ENCODE measurements around the gene CAMK2N1. TPM values are rescaled to one million over a fixed set of nuclear protein-coding genes. Genes with fewer than 3 reads are reported as not detected.
A peak's percentile ranks its signal among the peaks of the same experiment; 100 is the strongest.

Gene CAMK2N1
- polyA plus RNA-seq, 1 experiment: 83.1 TPM

- Histone ChIP-seq H3K4me3 (ENCODE audit: low read depth, low read length) (no peak overlapping the region), H3K27me3 (ENCODE audit: control insufficient read depth, insufficient read depth, low read length) (peaks cover 10% of the 10 kb centered on the region), H3K27ac (ENCODE audit: low read depth, low read length) (no peak overlapping the region), H3K9me3 (ENCODE audit: control insufficient read depth, insufficient read depth, low read length) (no peaks in the 10 kb centered on the region; the same call in 1 of the 2 replicates)
- TF ChIP-seq, protein P1, sequence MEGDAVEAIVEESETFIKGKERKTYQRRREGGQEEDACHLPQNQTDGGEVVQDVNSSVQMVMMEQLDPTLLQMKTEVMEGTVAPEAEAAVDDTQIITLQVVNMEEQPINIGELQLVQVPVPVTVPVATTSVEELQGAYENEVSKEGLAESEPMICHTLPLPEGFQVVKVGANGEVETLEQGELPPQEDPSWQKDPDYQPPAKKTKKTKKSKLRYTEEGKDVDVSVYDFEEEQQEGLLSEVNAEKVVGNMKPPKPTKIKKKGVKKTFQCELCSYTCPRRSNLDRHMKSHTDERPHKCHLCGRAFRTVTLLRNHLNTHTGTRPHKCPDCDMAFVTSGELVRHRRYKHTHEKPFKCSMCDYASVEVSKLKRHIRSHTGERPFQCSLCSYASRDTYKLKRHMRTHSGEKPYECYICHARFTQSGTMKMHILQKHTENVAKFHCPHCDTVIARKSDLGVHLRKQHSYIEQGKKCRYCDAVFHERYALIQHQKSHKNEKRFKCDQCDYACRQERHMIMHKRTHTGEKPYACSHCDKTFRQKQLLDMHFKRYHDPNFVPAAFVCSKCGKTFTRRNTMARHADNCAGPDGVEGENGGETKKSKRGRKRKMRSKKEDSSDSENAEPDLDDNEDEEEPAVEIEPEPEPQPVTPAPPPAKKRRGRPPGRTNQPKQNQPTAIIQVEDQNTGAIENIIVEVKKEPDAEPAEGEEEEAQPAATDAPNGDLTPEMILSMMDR (IDR thresholded peaks at IDR 0.05; ENCODE audit: low read depth, low read length): no peak
- ChIA-PET CTCF (interaction anchor here (1.1 to 1.4 kb wide), 2 partner anchors 10 to 299 kb away, joined by 3 read pairs; no protein-coding TSS in a partner anchor), POLR2A (no interaction called here)
- DNase-seq (ENCODE audit: low read depth, low spot score): no peak
Observed at GRCh38 chr1:20511518-20512428, 25.8 kb upstream of the CAMK2N1 start.

DNA sequence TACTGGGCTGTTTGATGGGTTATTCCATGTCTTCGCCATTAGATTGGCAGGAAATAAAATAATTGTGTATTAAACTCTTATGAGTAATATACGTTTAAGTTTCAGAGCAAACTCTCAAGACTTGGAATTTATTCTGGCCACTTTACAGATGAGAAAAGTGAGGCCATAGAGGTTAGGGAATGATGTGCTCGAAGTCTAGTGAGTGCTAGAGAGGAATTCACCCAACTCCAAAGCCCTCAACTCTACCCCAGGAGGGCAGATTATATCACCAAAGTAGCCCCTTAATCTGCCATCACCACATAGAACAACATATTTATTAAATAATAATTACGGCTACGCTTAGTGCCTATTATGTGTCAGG lies 22.4 kb upstream of the CAMK2N1 start:
- H3K4me3 ChIP-seq (ENCODE audit: low read depth, low read length): peak overlapping the region; percentile 96
- TF ChIP-seq, protein P1 (IDR thresholded peaks at IDR 0.05; ENCODE audit: low read depth, low read length): no peak
- ChIA-PET CTCF (interaction anchor here (0.5 to 1.8 kb wide), 3 partner anchors 13 to 296 kb away, joined by 4 to 7 read pairs (median 5); no protein-coding TSS in a partner anchor), POLR2A (interaction anchor here (0.6 to 1.4 kb wide), 6 partner anchors 14 to 802 kb away, joined by 3 to 4 read pairs (median 3); partner anchors contain the start of gene CAMK2N1)
- H3K27me3 ChIP-seq (ENCODE audit: control insufficient read depth, insufficient read depth, low read length): peaks cover 8% of the 10 kb centered on the region
- H3K9me3 ChIP-seq (ENCODE audit: control insufficient read depth, insufficient read depth, low read length): no peaks in the 10 kb centered on the region; the same call in 1 of the 2 replicates
- H3K27ac ChIP-seq (ENCODE audit: low read depth, low read length): peak overlapping the region; percentile 47
- DNase-seq (ENCODE audit: low read depth, low spot score): no peak

DNA sequence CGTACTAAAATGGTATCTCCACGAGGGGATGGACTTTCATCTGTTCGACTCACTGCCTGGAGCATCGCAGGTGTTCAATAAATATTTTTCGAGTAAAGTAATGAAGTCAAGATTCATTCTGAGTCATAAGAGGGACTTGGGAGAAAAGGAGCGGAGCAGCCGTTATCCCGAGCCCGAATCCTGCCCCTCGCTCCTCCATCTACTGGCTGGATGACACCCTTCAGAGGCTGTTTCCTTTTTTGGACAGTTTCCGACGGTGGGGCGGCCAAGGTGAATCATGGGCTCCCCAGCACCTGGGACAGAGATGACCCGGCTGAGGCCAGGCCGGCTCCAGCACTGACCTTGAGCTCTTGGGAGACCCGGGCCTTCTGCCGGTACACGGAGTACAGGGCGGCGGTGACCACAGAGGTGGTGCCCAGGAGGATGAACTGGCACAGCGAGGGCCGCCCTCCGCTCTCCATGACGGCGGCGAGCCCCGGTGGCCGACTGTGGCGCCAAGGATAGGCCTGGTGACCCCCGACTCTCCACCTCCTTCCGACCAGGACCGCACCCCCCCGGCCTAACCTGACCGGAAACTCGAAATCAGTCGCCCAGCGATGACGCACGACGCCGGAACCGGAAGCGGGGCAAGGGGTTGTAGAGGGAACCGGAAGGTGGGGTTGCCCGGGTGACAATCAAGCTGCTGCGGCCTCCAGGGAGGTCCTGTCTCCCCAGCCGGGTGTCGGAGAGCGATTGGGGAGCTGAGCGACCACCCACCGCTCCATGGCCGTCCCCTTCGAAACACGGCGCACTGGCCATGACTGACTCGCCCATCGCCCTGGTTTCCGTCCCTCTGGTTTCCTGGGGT lies 21.8 kb upstream of the CAMK2N1 start, which contains the start of gene MUL1:
TSS of gene MUL1 (minus strand) at position 588 of the 847 bp plus-strand sequence. CDS start at position 461, 127 bp downstream.
- Histone ChIP-seq H3K27me3 (ENCODE audit: control insufficient read depth, insufficient read depth, low read length) (peaks cover 8% of the 10 kb centered on the region), H3K4me3 (ENCODE audit: low read depth, low read length) (peak within 1 kb of the TSS; percentile 96), H3K9me3 (ENCODE audit: control insufficient read depth, insufficient read depth, low read length) (no peaks in the 10 kb centered on the region; the same call in 1 of the 2 replicates), H3K27ac (ENCODE audit: low read depth, low read length) (peak within 1 kb of the TSS; percentile 65)
- CTCF ChIA-PET: interaction anchor here (0.5 to 1.8 kb wide), 3 partner anchors 14 to 295 kb away, joined by 4 to 7 read pairs (median 5); no protein-coding TSS in a partner anchor
- TF ChIP-seq, protein P1 (IDR thresholded peaks at IDR 0.05; ENCODE audit: low read depth, low read length): no peak
- POLR2A ChIA-PET: interaction anchor here (0.5 to 1.4 kb wide), 9 partner anchors 13 to 801 kb away, joined by 3 to 4 read pairs (median 3); partner anchors contain the start of gene CAMK2N1
- peak; percentile 70 for DNase-seq (ENCODE audit: low read depth, low spot score)

GRCh38 chr1:20507248-20507563 lies 21.2 kb upstream of the CAMK2N1 start:
- H3K4me3 ChIP-seq (ENCODE audit: low read depth, low read length): peak overlapping the region; percentile 96
- H3K9me3 ChIP-seq (ENCODE audit: control insufficient read depth, insufficient read depth, low read length): no peaks in the 10 kb centered on the region; the same call in 1 of the 2 replicates
- POLR2A ChIA-PET: interaction anchor here (0.5 to 1.4 kb wide), 3 partner anchors 12 to 315 kb away, joined by 3 to 4 read pairs (median 4); partner anchors contain the start of gene CAMK2N1
- TF ChIP-seq, protein P1 (IDR thresholded peaks at IDR 0.05; ENCODE audit: low read depth, low read length): no peak
- DNase-seq (ENCODE audit: low read depth, low spot score): no peak
- H3K27ac ChIP-seq (ENCODE audit: low read depth, low read length): peak overlapping the region; percentile 65
- H3K27me3 ChIP-seq (ENCODE audit: control insufficient read depth, insufficient read depth, low read length): peaks cover 6% of the 10 kb centered on the region
- CTCF ChIA-PET: interaction anchor here (1.8 kb wide), 1 partner anchor 294 kb away, joined by 7 read pairs; no protein-coding TSS in a partner anchor

Data from AG04450 (cell line).